A673 (cell line): ENCODE data around the gene CCHCR1. TPM values are rescaled to one million over a fixed set of nuclear protein-coding genes. Genes with fewer than 3 reads are reported as not detected.
"Not testable (repeated sequence)": the region's sequence is repeated elsewhere in the genome, so short reads cannot be mapped to it uniquely, and the experiment has no call there.

Experiments used
- BruUV-seq: library from RNA; stranded (reverse); fragments of 400-500 nt; replicated peaks from 2 replicates; lab custom pipeline; 2021; lab: Mats Ljungman, UMichigan
- CTCF ChIA-PET: fragments of 300-600 bp; sonication (Branson Sonifier 250); formaldehyde crosslinking; loops from one replicate; lab custom pipeline; 2022; ENCODE audit warnings: antibody characterized with exemption; lab: Charles Lee
- POLR2A ChIA-PET: fragments of 300-600 bp; sonication (Branson Sonifier 250); formaldehyde crosslinking; loops from one replicate; lab custom pipeline; 2022; ENCODE audit warnings: antibody characterized with exemption; ENCODE audit not compliant: low non-redundant PET; lab: Charles Lee
- DNase-seq: peaks from one replicate; pipeline ENCODE4 v3.0.0-alpha.2; 2015; ENCODE audit warnings: low spot score
- H3K27ac ChIP-seq: fragments of 200-600 bp; sonication (generic); 2 replicates; pipeline ENCODE4 v1.5.1; 2016; ENCODE audit warnings: mixed run types, low read depth, mild to moderate bottlenecking, mixed read lengths, antibody characterized with exemption, low read length; ENCODE audit not compliant: poor library complexity, severe bottlenecking
- H3K27me3 ChIP-seq: fragments of 200-600 bp; sonication (generic); replicated peaks from 2 replicates; pipeline ENCODE4 v1.6.1; 2017; ENCODE audit warnings: mixed run types, low read depth, mild to moderate bottlenecking, mixed read lengths, antibody characterized with exemption, low read length; ENCODE audit not compliant: insufficient read depth, poor library complexity
- H3K36me3 ChIP-seq: fragments of 200-600 bp; sonication (generic); 2 replicates; pipeline ENCODE4 v1.6.1; 2016; ENCODE audit warnings: mixed run types, mild to moderate bottlenecking, mixed read lengths, antibody characterized with exemption, low read length; ENCODE audit not compliant: insufficient read depth, poor library complexity, severe bottlenecking
- H3K4me1 ChIP-seq: fragments of 200-600 bp; sonication (generic); 2 replicates; pipeline ENCODE4 v1.6.1; 2017; ENCODE audit warnings: mixed run types, mild to moderate bottlenecking, mixed read lengths, antibody characterized with exemption, low read length; ENCODE audit not compliant: insufficient read depth, poor library complexity, severe bottlenecking
- H3K4me3 ChIP-seq: fragments of 200-600 bp; sonication (generic); 2 replicates; pipeline ENCODE4 v1.5.1; 2016; ENCODE audit warnings: low read depth, mixed run types, mild to moderate bottlenecking, mixed read lengths, low read length; ENCODE audit not compliant: poor library complexity, severe bottlenecking
- H3K9me3 ChIP-seq: fragments of 200-600 bp; sonication (generic); 2 replicates; pipeline ENCODE4 v1.6.1; 2016; ENCODE audit warnings: mixed run types, low read depth, mild to moderate bottlenecking, mixed read lengths, antibody characterized with exemption, low read length; ENCODE audit not compliant: poor library complexity, severe bottlenecking
- CTCF ChIP-seq: fragments of 300-800, 200-600 bp; sonication (generic); conservative IDR thresholded peaks from 2 replicates; pipeline ENCODE4 v1.5.1; 2017; ENCODE audit warnings: low read depth, mild to moderate bottlenecking, antibody characterized with exemption, low read length, moderate library complexity, mixed read lengths
- EZH2 ChIP-seq: fragments of 200-600 bp; sonication (generic); IDR thresholded peaks from 2 replicates; pipeline ENCODE4 v1.6.1; 2017; ENCODE audit warnings: borderline replicate concordance, low read depth, mild to moderate bottlenecking, mixed read lengths, antibody characterized with exemption, low read length; ENCODE audit not compliant: poor library complexity, severe bottlenecking
- intact Hi-C: fragments of 100-400 bp; cut with micrococcal nuclease; formaldehyde crosslinking; loops from one replicate; pipeline ENCODE4 v1.10.0; 2022; ENCODE audit not compliant: unreplicated experiment
- total RNA-seq: library from RNA; stranded (reverse); gene quantifications from 2 replicates; pipeline ENCODE4 v1.2.3, GENCODE V29; 2021

The CCHCR1 gene
- total RNA-seq, 1 experiment from 2014 or later, result 51.7 TPM

GRCh38 chr6:31190488-31190887 lies 32.9 kb upstream of the CCHCR1 start:
- Histone ChIP-seq H3K4me1 (no peaks in the 10 kb centered on the region), H3K36me3 (no peaks in the 10 kb centered on the region), H3K27ac (no peak overlapping the region), H3K4me3 (no peak overlapping the region), H3K9me3 (no peaks in the 10 kb centered on the region), H3K27me3 (no peaks in the 10 kb centered on the region)
- ChIA-PET POLR2A (no interaction called here), CTCF (no interaction called here)
- TF ChIP-seq EZH2 (no peak), CTCF (no peak)
- no peak for DNase-seq
- no TSS peak for BruUV-seq
- intact Hi-C loops, result no loop called here

DNA sequence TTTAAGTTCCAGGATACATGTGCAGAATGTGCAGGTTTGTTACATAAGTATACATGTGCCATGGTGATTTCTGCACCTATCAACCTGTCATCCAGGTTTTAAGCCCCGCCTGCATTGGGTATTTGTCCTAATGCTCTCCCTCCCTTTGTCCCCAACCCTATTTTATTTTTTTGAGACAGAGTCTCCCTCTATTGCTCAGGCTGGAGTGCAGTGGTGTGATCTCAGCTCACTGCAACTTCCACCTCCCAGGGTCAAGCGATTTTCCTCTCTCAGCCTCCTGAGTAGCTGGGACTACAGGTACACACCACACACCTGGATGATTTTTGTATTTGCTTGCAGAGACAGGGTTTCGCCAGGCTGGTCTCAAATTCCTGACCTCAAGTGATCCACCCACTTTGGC lies 31.6 kb upstream of the CCHCR1 start:
- H3K27ac ChIP-seq, CTCF ChIA-PET, H3K27me3 ChIP-seq, intact Hi-C loops, H3K4me3 ChIP-seq, H3K4me1 ChIP-seq, BruUV-seq, H3K36me3 ChIP-seq, H3K9me3 ChIP-seq, DNase-seq: not testable (repeated sequence)
- POLR2A ChIA-PET, result interaction anchor here (0.7 kb wide), 1 partner anchor 47 kb away, joined by 4 read pairs; no protein-coding TSS in a partner anchor

- DNase-seq, result no peak
- Histone ChIP-seq H3K27me3 (no peaks in the 10 kb centered on the region), H3K9me3 (no peaks in the 10 kb centered on the region), H3K4me1 (no peaks in the 10 kb centered on the region), H3K27ac (no peak overlapping the region), H3K4me3 (no peak overlapping the region), H3K36me3 (no peaks in the 10 kb centered on the region)
- intact Hi-C loops, result no loop called here
- BruUV-seq, result no TSS peak
- TF ChIP-seq CTCF, result no peak
- TF ChIP-seq EZH2, result no peak
- POLR2A ChIA-PET, result no interaction called here
- CTCF ChIA-PET, result no interaction called here
Observed at GRCh38 chr6:31187780-31188194, 30.2 kb upstream of the CCHCR1 start.

DNA sequence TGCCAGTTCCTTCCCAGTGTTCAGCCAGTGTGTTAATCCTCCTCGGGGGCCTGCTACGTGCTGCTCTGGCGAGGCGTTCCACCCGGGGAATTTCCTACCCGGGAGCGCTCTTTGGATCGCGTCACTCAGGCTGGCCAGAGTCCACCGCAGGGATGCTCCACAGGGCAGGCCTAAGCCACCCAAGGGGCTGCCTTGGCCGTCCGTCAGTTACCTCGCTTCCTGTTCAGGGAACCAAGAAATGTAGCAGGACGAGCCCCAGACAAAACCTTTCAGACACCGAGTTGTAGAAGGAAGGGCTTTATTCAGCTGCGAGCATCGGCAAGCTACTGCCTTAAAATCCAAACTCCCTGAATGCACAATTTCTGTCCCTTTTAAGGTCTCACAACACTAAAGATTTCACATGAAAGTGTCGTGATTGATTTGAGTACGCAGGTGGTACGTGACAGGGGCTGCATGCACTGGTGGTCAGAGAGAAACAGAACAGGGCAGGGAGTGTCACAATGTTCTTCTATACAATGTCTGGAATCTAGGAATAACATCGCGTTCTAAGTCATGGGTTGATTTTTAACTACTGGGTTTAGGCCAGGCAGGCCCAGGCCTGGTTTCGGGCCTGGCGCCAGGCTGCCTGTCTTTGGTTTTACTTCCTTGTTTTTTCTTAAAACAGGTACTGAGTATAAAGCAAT lies 28.6 kb upstream of the CCHCR1 start:
- no TSS peak for BruUV-seq
- H3K4me1 ChIP-seq, result no peaks in the 10 kb centered on the region
- H3K27ac ChIP-seq, result no peak overlapping the region
- no peaks in the 10 kb centered on the region for H3K27me3 ChIP-seq
- no peaks in the 10 kb centered on the region for H3K9me3 ChIP-seq
- CTCF ChIA-PET, result no interaction called here
- no peaks in the 10 kb centered on the region for H3K36me3 ChIP-seq
- no peak for DNase-seq
- H3K4me3 ChIP-seq, result no peak overlapping the region
- TF ChIP-seq CTCF (no peak), EZH2 (no peak)
- POLR2A ChIA-PET, result no interaction called here
- intact Hi-C loops, result no loop called here

DNA sequence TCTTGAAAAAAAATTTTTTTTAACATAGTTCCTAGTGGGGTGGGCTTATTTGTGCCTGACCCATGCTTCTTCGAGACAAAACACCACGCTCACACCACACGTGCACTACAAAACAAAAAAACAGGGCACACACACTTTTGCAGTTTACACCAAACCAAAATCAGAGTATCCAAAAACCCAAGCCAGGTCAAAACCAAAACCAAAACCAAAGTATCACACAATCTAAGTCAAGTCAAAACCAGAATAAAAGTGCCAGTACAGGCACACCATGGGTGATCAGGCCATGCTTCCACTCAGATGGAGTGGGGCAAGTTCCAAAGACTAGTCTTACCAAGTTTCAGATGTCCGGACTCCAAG lies 28.1 kb upstream of the CCHCR1 start:
- H3K36me3 ChIP-seq, H3K27me3 ChIP-seq, H3K4me1 ChIP-seq, H3K9me3 ChIP-seq, DNase-seq, BruUV-seq, CTCF ChIA-PET, H3K4me3 ChIP-seq, POLR2A ChIA-PET, H3K27ac ChIP-seq, intact Hi-C loops: not testable (repeated sequence)

- CTCF ChIA-PET, H3K36me3 ChIP-seq, POLR2A ChIA-PET, H3K27ac ChIP-seq, H3K4me1 ChIP-seq, intact Hi-C loops, BruUV-seq, DNase-seq, H3K9me3 ChIP-seq, H3K27me3 ChIP-seq, H3K4me3 ChIP-seq: not testable (repeated sequence)
Observed at GRCh38 chr6:31183859-31184258, 26.3 kb upstream of the CCHCR1 start.
